Globus pallidus (tissue), 1 donor: ENCODE data around the gene ASZ1.

Experiments used
- DNase-seq: peaks from one replicate; pipeline ENCODE4 v3.0.0-alpha.2; 2015; ENCODE audit warnings: low spot score

The ASZ1 gene

GRCh38 chr7:117402109-117402508, 25.2 kb downstream of the ASZ1 start:
- DNase-seq: no peak

DNA sequence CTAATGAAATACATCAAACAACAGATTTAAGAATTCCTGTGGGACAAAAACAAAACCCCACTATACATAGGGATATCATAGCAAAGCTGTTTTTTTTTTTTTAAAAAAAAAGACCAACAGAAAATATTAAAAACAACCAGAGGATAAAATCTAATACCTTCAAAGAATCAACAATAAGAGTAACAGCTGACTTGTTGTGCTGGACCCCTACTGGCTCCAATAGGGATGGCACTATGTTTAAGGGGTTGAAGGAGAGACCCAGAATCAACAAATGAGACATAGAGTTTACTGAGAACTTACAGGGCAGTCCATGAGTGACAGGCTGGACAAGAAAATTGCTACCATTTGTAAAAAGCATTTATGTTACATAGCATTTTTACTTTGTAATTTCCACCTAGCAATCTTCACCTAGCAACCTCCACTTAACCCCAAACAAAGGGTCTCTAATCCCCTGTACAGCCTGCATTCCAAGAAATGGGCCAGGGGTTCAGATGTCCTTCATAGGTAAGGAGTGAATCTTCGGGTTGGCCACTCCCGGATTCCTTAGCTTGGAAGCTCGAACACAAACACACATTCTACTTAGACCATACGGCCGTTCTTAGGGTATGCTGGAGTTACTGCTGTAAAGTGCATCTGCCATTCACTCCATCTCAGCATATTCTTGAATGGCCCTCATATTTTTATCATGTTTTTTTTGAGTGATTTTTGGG, 25.8 kb downstream of the ASZ1 start:
- DNase-seq: no peak

GRCh38 chr7:117399820-117400422, 27.4 kb downstream of the ASZ1 start:
- no peak for DNase-seq

GRCh38 chr7:117395743-117396142, 31.6 kb downstream of the ASZ1 start:
- DNase-seq: no peak

DNA sequence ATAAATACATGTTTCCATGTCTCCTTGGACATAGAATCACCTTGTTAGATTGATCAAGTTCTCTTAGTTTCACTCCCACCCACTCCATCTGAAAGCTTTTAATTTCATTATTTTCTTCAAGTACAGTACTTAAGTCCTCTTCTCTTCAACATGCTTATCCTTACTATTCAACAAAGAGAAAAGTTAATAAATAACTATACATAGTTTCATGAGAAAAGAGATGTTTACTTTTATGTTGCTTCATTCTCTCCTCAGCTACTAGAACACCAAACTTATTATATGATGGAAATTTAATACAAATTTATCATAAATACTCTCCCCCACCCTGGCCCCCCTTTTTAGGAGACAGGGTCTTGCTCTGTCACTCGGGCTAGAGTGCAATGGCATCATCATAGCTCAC, 33.5 kb downstream of the ASZ1 start:
- no peak for DNase-seq

DNA sequence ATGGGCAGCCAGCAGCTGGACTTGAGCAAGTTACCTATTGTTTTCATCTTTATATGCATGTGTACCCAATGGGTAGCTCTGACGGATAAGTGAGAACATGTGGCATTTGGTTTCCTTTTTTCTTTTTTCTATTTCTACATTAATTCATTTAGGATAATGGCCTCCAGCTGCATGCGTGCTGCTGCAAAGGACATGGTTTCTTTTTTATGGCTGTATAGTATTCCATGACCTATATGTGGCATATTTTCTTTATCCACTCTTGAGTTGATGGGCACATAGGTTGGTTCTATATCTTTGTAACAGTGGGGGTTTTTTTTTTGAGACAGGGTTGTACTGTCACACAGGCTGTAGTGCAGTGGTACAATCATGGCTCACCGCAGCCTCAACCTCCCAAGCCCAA, 37.4 kb downstream of the ASZ1 start:
- DNase-seq: no peak

GRCh38 chr7:117386110-117386706, 41.1 kb downstream of the ASZ1 start:
- DNase-seq: no peak

DNA sequence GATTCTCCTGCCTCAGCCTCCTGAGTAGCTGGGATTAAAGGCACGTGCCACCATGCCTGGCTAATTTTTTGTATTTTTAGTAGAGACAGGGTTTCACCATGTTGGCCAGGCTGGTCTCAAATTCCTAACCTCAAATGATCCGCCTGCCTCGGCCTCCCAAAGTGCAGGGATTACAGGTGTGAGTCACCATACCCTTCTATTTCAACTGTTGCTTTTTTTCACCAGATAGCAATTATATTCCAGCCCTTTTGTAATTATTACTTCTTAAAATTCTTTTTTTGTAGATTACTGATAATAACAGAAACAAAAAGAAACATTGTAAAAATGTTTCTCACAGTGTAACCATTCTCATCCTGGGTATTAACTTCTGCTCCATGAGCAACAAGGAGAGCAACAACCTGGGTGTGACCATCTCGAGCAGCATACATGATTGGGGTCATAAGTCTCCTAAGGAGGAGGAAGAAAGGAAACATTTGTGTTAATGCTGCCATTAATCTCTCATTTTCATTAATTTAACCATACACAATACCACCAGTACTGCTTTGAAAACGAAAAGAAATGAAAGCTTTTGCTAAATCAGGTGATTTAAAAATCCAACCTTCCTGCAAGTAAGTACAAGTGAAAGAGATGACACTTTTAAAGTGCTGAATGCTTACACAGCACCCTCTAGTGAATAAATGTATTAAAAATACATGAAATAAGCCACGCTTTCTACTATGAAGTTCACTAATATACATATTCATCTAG, 41.8 kb downstream of the ASZ1 start:
- peak; percentile 54 for DNase-seq

GRCh38 chr7:117384688-117385362, 42.5 kb downstream of the ASZ1 start:
- DNase-seq: no peak

GRCh38 chr7:117383483-117384189, 43.7 kb downstream of the ASZ1 start:
- DNase-seq: no peak

- DNase-seq: no peak
These were observed 44.2 kb downstream of the ASZ1 start for GRCh38 chr7:117383046-117383445.

- peak; percentile 5 for DNase-seq
These were observed 45.9 kb downstream of the ASZ1 start for GRCh38 chr7:117381362-117381761.

DNA sequence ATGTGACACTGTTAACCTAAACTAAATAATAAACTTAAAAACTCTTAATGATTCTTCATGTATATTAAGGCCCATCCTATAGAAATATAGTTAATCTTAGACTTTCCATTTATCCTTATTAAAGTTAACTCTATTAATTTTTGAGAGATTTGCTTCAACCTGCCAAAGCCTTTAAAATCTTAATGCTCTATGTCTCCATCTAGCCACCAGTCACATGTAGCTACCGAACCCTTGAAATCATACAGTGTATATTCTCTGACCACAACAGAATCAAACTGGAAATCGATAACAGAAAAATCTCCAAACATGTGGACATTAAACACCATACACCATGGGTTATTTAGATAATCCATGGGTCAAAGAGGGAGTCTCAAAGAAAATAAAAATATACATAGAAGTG, 51.9 kb downstream of the ASZ1 start:
- peak; percentile 29 for DNase-seq

DNA sequence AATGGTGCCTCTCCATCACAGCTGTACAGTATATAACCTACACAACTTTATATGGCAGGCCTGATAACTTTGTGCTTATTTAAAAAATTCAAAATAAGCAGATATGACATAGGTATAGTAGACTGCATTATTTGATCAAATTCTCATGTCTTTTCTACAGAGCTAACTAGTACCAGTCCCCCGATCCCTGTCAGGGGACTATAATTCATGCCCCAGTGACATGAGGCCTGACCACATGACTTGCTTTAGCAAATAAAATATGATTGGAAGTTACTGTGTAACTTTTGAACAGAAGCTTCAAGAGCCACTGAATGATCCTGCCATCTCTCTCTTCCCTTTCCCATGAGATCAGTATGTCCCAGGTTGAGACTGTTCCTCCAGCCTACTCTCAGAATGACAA, 55.2 kb downstream of the ASZ1 start:
- DNase-seq: no peak

- DNase-seq: no peak
These were observed 62.8 kb downstream of the ASZ1 start for GRCh38 chr7:117364339-117365080.

- no peak for DNase-seq
These were observed 64.9 kb downstream of the ASZ1 start for GRCh38 chr7:117362294-117362888.

GRCh38 chr7:117350027-117350426, 77.3 kb downstream of the ASZ1 start:
- peak; percentile 90 for DNase-seq

GRCh38 chr7:117349570-117349969, 77.7 kb downstream of the ASZ1 start:
- no peak for DNase-seq

- DNase-seq: no peak
These were observed 79.2 kb downstream of the ASZ1 start for GRCh38 chr7:117347962-117348672.

DNA sequence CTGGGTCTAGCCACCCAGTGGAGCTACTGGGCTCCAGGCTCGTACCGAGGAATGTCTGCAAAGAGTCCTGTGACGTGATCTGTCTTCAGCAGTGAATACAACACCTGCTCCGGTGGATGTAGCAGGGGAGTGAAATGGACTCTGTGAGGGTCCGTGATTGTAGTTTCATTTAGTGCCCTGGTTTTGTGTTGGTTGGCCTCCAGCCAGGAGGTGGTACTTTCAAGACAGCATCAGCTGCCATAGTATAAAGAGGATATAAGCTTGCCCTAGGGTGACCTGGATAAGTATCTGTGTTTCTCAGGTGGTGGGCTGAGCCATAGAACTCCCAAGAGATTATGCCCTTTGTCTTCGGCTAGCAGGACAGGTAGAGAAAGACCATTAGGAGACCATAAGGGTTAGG, 79.8 kb downstream of the ASZ1 start:
- DNase-seq: no peak
